Bronchus fibroblast of lung (primary cell): ENCODE data around the gene NRDE2. TPM values are rescaled to one million over a fixed set of nuclear protein-coding genes. Genes with fewer than 3 reads are reported as not detected.

ENCODE experiments used
- total RNA-seq: library from RNA; depleted of rRNA; stranded (reverse); fragments of >200 nt; gene quantifications from 2 replicates; pipeline ENCODE4 v1.2.3, GENCODE V29; 2015

The NRDE2 gene
- total RNA-seq, result 5.6 and 6.6 TPM in 2 replicates

DNA sequence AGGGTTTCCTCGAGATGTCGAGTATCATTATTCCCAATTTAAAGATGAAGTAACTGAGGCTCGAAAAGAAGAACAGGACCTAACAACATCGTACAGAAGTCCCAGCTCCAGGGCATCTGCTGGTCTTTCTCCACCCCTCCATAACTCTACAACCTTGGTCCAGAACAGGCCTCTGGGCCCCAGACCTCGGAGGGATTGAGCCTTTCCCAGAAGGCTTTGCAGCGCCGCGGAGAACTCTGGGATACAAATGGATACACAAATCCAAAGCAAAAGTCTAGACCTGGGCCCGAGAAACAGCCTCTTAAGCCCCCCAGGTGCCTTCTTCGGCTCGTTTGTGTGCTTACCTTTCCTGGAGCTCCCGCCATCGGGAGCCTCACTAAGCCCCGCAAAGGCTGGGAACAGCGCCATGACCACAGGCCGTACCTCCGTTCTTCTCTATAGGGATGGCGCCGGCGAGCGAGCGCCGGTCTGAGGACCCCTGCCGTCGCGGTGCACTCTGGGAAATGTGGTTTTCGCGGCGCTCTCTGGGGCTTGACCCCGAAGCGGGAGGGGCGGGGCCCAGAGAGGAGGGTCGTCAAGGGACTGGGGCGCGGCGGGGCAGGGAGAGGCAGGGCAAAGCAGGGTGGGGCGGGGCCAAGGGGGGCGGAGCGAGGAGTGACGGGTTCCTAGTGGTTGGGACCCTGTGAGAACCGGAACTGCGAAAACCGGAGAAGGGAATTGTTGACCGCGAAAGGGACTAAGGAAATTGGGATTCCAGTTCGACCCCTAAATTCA, at the start of gene NRDE2:
NRDE2 (minus strand) TSS at position 445 of the 774 bp plus-strand sequence; CDS start at position 408, 37 bp downstream.

DNA sequence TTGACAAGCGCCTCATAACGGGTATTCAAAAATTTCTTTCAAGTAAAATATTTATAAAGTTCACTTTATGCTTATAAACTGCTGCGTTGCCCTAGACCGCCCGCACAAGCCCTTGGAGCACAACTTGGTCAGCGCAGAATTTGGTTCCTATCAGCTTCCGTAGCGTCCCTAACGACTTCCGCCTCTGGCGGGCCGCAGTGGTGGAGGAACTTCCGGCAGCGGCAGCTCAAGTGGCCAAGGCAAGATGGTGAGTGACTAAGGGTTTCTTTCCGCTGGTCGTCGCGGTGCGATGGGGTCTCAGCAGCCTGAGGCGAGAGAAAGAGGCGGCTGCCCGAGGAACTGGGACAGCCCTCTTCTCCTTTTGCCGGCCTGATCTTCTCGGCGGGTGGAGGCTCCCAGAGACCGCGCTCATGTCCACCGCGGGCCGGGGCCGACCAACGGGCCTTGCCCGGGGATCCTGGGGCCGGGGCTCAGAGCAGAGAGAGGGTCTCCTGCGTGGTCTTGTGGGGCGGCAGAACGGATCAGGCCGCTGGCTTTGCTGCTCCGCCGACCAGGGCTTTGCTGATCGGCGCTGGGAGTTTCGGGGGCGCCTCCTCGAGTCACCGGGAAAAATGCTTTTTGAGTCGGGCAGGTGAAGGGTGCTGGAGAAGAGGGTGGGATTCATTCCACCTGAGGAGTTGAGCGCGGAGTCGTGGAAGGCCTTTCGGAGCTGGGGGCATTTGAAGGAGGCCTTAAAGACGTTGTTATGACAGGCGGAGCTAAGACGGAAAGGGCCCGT, 75.2 kb downstream of the NRDE2 start, which contains the start of gene PSMC1:
PSMC1 (plus strand) TSS at position 200 of the 778 bp plus-strand sequence; CDS start at position 245, 45 bp downstream.

Other genes starting within 250 kb of the NRDE2 start
- gene PSMC1, start 75.4 kb downstream of the NRDE2 start, total RNA-seq, result 136 and 184 TPM in 2 replicates
- gene CALM1, start 65.1 kb upstream of the NRDE2 start, total RNA-seq, result 230 and 258 TPM in 2 replicates